ENCODE data around the gene CMTM3. TPM values are rescaled to one million over a fixed set of nuclear protein-coding genes. Genes with fewer than 3 reads are reported as not detected.

The CMTM3 gene
- total RNA-seq, 1 donor from 2014 or later, result 18.3 TPM

GRCh38 chr16:66618588-66619375 lies 14.3 kb downstream of the CMTM3 start:
- no peak overlapping the region for H2AFZ ChIP-seq (replicated peaks)
- Mint-ChIP-seq H3K27me3 (ENCODE audit: insufficient read depth, low read depth) (peaks cover 6% of the 10 kb centered on the region), H3K27ac (no peak overlapping the region), H3K4me1 (peaks cover 35% of the 10 kb centered on the region), H3K36me3 (peaks cover 17% of the 10 kb centered on the region), H3K9me3 (no peaks in the 10 kb centered on the region), H3K4me3 (no peak overlapping the region)
- H3K4me1 ChIP-seq, result peaks cover 13% of the 10 kb centered on the region
- H3K9ac ChIP-seq, result no peak overlapping the region
- DNase-seq (ENCODE audit: low spot score), result no peak
- peaks cover 5% of the 10 kb centered on the region for H4K20me1 ChIP-seq (ENCODE audit: low read depth)
- TF ChIP-seq EZH2 (IDR thresholded peaks at IDR 0.05) (no peak), CTCF (IDR thresholded peaks at IDR 0.05) (no peak), EZH2phosphoT487 (IDR thresholded peaks at IDR 0.05) (no peak)
- H3K79me2 ChIP-seq (ENCODE audit: low read depth), result no peaks in the 10 kb centered on the region
- H3K9me3 ChIP-seq (ENCODE audit: low read depth), result no peaks in the 10 kb centered on the region
- no peaks in the 10 kb centered on the region for H3K36me3 ChIP-seq
- no peak overlapping the region for H3K4me3 ChIP-seq
- H3F3A ChIP-seq (ENCODE audit: low read depth), result peaks cover 21% of the 10 kb centered on the region
- H3K4me2 ChIP-seq, result no peak overlapping the region
- H3K27ac ChIP-seq, result no peak overlapping the region
- no peaks in the 10 kb centered on the region for H3K27me3 ChIP-seq

- Mint-ChIP-seq H3K4me1 (peaks cover 40% of the 10 kb centered on the region), H3K27ac (no peak overlapping the region), H3K4me3 (no peak overlapping the region), H3K9me3 (no peaks in the 10 kb centered on the region), H3K36me3 (peaks cover 14% of the 10 kb centered on the region), H3K27me3 (ENCODE audit: insufficient read depth, low read depth) (peaks cover 6% of the 10 kb centered on the region)
- Histone ChIP-seq H2AFZ (replicated peaks) (no peak overlapping the region), H3K79me2 (ENCODE audit: low read depth) (no peaks in the 10 kb centered on the region), H3K4me1 (peaks cover 17% of the 10 kb centered on the region), H3K4me3 (no peak overlapping the region), H3K27ac (no peak overlapping the region), H3K9ac (no peak overlapping the region), H3K27me3 (no peaks in the 10 kb centered on the region), H3F3A (ENCODE audit: low read depth) (peaks cover 17% of the 10 kb centered on the region), H3K9me3 (ENCODE audit: low read depth) (no peaks in the 10 kb centered on the region), H4K20me1 (ENCODE audit: low read depth) (peaks cover 5% of the 10 kb centered on the region), H3K36me3 (no peaks in the 10 kb centered on the region), H3K4me2 (no peak overlapping the region)
- TF ChIP-seq EZH2 (IDR thresholded peaks at IDR 0.05), result no peak
- no peak for TF ChIP-seq CTCF (IDR thresholded peaks at IDR 0.05)
- TF ChIP-seq EZH2phosphoT487 (IDR thresholded peaks at IDR 0.05), result no peak
- no peak for DNase-seq (ENCODE audit: low spot score)
Measured at GRCh38 chr16:66619534-66620428, 15.3 kb downstream of the CMTM3 start.

- H3K79me2 ChIP-seq (ENCODE audit: low read depth), result no peaks in the 10 kb centered on the region
- Mint-ChIP-seq H3K9me3 (no peaks in the 10 kb centered on the region), H3K27ac (no peak overlapping the region), H3K4me1 (peaks cover 40% of the 10 kb centered on the region), H3K4me3 (no peak overlapping the region), H3K36me3 (peaks cover 9% of the 10 kb centered on the region), H3K27me3 (ENCODE audit: insufficient read depth, low read depth) (peaks cover 6% of the 10 kb centered on the region)
- no peak overlapping the region for H3K4me2 ChIP-seq
- DNase-seq (ENCODE audit: low spot score), result no peak
- H3K4me3 ChIP-seq, result no peak overlapping the region
- no peaks in the 10 kb centered on the region for H3K9me3 ChIP-seq (ENCODE audit: low read depth)
- H3F3A ChIP-seq (ENCODE audit: low read depth), result peaks cover 17% of the 10 kb centered on the region
- no peaks in the 10 kb centered on the region for H3K36me3 ChIP-seq
- no peak overlapping the region for H3K9ac ChIP-seq
- H3K4me1 ChIP-seq, result peaks cover 17% of the 10 kb centered on the region
- H3K27me3 ChIP-seq, result no peaks in the 10 kb centered on the region
- H4K20me1 ChIP-seq (ENCODE audit: low read depth), result peaks cover 5% of the 10 kb centered on the region
- TF ChIP-seq EZH2phosphoT487 (IDR thresholded peaks at IDR 0.05) (no peak), CTCF (IDR thresholded peaks at IDR 0.05) (no peak), EZH2 (IDR thresholded peaks at IDR 0.05) (no peak)
- no peak overlapping the region for H2AFZ ChIP-seq (replicated peaks)
- no peak overlapping the region for H3K27ac ChIP-seq
Measured at GRCh38 chr16:66620429-66620795, 15.9 kb downstream of the CMTM3 start.
